GM18499 (cell line): Measurements from ENCODE around the gene EFNA1.

ENCODE experiments used
- ATAC-seq: cut with Tn5 transposase; IDR thresholded peaks from one replicate; pipeline ENCODE4 v1.9.1; 2021; ENCODE audit warnings: moderate number of reproducible peaks; ENCODE audit not compliant: insufficient read depth, unreplicated experiment

The EFNA1 gene

DNA sequence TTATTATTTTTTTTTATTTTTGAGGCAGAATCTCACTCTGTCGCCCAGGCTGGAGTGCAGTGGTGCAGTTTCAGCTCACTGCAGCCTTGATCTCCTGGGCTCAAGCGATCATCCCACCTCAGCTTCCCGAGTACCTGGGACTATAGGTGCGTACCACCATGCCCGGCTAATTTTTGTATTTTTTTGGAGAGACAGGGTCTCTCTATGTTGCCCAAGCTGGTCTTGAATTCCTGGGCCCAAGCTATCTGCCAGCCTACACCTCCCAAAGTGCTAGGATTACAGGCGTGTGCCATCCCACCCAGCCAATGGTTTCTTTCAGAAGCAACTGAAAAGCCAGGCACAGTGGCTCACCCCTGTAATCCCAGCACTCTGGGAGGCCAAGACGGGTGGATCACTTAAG lies 43.1 kb downstream of the EFNA1 start:
- no peak for ATAC-seq

DNA sequence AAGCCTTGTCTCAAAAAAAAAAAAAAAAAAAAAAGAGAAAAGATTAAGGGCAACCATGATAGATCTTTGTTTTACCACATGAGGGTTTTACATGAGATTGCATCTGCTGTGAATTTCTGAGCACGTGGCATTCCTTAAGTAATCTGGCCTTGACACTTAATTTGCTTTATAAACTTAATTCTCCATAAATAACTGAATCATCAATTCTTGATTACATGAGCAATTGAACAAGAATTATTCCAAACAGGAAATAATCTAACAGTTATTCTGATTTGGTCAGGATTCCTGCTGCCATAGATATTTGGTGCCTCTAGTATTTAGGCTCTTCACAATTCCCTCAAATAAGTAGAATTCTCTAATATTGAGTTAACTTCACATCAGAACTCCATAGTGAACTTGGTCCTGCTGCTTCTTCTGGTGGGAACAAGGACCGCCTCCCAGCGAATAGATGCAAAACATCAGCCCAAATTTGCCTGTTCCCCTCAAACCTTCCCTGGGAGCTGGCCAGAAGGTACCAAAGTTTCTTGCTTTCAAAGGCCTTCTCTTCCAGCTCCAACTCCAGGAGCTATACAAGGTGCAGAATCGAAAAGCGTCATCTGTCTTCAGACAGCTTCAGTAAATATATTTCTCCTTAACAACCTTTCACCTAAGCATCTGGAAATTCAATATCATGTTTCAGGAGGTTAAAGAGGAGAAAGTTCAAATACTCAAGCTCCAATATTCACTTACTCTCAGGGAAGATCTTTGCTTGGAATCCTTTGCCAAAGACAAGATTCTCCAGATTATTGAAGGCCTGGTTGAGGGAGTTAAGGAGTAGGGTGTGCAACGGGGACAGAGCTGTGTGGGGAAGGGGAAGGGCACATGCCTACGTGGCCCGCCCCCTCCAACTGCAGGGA lies 44.4 kb downstream of the EFNA1 start:
- no peak for ATAC-seq

DNA sequence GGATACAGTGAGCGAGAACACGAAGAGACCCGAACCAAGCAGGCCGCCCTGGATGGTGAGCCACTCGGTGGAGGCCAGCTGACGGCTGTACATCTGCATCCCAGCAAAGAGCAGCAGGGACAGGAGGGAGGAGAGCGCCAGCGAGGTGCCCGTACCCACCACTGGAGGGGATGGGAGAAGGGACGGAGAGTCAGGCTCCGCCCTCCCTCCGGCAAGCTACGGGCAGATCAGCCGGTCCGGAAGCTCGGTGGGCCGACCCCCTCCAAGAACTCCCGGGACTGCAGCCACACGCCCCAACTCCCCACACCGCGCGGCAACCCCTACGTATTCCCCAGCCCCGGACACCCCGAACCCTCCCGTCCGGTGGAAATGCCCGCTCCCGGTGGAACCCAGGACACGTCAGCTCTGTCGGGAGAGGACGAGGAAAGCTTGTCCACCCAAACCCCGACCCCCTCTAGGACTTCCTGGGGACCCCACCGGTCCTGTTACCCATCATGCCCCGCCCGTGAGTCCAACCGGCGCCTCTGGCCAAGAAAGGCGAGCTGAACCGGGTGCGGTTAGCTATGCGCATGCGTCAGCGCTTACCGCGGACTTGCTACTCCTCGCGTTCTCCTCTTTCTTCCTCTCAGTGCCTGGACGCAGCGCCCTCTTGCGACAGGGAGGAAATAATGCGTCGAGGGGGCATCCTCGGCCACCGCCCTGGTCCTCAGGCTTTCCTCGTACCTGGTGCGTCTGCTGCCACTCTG lies 45.2 kb downstream of the EFNA1 start, which contains the start of gene KRTCAP2:
KRTCAP2 (minus strand) TSS at position 573 of the 746 bp plus-strand sequence; CDS start at position 493, 80 bp downstream.
- ATAC-seq, result peak; percentile 54

DNA sequence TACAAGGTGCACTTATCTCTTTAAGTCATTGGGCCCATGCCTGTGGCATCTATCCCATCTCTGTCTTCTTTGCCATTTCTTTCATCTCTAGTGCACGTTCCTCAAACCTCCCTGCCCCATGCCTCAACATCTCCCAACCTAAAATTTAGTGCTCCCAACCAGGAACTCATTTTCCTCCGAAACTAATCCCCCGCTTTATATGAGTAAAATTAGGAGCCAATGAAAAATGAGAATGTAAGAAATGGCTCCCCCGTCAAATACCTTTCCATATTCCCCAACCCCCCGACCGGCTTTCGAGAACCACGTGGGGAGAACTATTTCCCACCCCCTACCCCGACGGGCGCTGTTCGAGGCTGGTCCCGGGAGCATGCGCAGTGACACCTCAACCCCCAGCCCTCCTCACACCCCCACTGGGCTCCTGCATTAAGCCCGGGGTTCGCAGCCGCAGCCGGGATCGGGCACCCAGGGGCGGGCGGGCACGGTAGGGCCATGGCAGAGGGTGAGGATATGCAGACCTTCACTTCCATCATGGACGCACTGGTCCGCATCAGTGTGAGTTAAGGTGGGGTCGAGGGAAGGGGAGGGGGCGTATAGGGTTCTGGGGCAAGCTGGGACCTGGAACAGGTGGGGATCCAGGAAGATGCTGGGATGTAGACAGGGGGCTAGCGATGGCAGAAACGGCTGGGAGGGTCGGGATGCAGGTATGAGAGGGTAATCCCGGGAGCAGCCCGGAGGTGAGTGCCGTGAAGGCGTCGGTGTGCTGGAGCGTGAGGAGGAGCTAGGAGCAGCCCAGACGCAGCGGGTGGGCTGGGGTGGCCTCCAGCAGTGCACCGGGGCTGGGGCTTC lies 46.0 kb downstream of the EFNA1 start, which contains the start of gene TRIM46:
TRIM46 (plus strand) TSS at position 372 of the 846 bp plus-strand sequence; CDS start at position 490, 118 bp downstream.
- no peak for ATAC-seq

DNA sequence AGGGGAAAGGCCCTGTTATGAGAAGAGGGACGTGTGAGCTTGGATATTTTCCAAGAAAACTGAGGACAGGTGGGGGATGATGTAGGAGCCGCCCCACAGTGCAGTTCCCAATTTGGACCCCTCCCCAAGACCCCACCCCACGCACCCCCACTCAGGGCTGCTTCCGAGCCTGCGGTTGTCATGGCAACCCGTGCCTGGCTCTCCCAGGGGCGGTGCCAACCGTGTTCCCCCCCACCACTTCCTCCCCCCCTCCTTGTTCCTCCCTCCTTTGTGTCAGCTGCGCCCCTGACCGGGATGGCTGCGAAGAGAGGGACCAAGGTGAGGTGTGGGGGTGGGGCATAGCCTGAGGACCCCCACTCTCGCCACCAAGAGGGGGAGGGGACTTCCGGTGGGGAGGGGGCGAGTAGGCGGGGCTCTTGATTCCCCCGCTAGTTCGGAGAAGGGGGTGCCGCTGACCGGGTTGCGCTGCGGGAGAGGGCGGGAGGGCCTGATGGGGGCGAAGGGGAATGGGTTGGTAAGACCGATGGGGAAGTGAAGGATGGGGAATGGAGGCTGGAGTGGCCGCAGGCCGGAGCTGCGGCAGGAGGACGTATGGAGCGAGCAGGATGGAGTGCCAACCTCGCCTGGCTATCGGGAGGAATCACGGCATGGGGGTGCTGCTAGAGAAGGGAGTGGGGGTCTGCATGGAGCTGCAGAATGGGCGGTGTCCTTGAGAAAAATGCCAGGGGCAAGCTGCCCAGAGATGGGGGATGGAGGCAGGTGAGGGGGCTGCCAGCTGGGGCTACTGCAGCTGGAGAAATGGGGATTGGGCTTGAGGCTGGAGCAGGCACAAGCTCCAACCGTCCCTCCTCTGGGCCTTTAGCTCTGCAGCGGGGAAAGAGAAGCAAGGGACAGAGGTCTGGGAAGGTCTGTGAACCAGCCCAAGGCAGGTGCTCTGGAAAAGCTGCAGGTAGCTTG lies 46.9 kb downstream of the EFNA1 start:
- no peak for ATAC-seq

DNA sequence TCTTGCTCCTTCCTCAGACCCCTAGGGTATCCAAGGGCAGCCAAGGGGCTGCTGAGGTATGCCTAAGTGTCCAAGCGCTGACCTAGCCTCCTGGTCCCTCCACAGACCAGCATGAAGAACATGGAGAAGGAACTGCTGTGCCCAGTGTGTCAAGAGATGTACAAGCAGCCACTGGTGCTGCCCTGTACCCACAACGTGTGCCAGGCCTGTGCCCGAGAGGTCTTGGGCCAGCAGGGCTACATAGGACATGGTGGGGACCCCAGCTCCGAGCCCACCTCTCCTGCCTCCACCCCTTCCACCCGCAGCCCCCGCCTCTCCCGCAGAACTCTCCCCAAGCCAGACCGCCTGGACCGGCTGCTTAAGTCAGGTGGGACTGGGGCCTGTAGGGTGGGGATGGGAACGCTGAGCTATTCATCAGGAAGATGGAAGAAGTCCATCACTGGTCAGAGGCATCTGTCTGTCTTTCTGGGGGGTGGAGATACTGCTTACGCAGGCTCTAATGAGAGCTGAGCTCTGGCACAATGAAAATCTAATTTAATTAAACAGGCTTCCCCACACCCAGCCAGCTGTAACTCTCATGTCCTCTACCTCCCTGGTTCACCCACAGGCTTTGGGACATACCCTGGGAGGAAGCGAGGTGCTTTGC lies 47.7 kb downstream of the EFNA1 start:
- ATAC-seq, result no peak

DNA sequence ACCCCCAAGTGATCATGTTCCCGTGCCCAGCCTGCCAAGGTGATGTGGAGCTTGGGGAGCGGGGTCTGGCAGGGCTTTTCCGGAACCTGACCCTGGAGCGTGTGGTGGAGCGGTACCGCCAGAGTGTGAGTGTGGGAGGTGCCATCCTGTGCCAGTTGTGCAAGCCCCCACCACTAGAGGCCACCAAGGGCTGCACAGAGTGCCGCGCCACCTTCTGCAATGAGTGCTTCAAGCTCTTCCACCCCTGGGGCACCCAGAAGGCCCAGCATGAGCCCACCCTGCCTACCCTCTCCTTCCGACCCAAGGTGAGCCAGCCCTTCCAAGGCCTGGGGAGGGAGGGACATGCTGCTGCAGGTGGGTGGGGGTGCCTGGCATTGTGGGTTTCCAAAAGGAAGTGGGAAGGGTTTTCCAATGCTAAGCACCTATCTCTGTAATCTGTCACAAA lies 48.3 kb downstream of the EFNA1 start:
- no peak for ATAC-seq

DNA sequence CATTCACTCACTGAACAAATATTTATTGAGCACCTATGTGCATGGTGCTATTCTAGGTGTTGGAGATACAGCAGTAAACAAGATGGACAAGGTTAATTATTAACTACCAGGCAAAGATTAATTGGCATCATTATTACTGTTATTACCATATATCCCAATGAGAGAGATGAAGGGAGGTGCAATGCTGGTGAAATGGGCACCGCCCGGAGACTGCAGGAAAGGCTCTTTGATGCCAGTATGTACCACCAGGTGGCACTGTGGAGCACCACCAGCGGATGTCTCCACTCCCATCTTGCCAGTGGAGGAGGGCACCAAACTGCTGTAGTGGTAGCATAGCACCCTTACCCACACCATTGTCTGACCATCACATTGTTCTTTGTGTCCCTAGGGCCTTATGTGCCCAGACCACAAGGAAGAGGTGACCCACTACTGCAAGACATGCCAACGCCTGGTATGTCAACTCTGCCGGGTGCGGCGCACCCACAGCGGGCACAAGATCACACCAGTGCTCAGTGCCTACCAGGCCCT lies 48.9 kb downstream of the EFNA1 start:
- ATAC-seq, result no peak

DNA sequence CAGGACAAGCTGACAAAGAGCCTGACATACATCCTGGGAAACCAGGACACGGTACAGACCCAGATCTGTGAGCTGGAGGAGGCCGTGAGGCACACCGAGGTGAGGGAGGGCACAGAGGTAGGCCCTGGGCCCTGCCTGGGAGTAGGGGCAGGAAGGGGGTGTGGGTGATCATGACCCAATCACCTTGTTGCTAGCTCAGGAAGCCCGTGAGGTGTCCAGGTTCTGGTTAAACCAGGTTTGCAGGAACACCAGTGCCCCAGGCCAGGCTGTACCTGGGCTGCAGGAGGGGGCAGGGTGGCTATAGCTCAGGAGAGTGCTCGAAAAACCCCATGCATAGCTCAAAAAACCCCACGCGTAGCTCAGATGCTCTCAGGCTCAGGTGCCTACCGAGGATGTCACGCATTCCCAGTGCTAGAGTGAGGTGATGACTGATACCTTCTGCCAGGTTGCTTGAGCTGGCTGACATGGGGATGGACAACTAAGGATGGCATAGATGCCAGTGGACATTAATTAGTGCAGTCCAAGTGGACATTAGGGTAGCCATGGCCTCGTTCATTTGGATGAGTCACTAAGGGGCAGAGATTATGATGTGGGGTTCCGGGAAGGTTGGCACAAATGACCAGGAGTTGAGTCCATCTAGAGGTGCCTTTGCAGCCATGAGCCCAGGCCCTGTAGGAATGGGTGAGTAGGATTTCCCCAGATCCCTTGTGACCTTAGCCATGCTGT lies 49.7 kb downstream of the EFNA1 start:
- no peak for ATAC-seq

DNA sequence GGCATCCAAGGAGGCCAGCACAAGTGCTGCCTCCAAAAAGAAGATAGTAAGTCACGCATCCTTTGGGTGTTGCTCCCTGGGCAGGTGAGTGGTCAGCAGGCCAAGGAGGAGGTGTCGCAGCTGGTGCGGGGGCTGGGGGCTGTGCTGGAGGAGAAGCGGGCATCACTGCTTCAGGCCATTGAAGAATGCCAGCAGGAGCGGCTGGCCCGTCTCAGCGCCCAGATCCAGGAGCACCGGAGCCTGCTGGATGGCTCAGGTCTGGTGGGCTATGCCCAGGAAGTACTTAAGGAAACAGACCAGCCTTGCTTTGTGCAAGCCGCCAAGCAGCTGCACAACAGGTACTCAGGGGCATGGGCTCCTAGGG lies 50.2 kb downstream of the EFNA1 start:
- ATAC-seq, result no peak

DNA sequence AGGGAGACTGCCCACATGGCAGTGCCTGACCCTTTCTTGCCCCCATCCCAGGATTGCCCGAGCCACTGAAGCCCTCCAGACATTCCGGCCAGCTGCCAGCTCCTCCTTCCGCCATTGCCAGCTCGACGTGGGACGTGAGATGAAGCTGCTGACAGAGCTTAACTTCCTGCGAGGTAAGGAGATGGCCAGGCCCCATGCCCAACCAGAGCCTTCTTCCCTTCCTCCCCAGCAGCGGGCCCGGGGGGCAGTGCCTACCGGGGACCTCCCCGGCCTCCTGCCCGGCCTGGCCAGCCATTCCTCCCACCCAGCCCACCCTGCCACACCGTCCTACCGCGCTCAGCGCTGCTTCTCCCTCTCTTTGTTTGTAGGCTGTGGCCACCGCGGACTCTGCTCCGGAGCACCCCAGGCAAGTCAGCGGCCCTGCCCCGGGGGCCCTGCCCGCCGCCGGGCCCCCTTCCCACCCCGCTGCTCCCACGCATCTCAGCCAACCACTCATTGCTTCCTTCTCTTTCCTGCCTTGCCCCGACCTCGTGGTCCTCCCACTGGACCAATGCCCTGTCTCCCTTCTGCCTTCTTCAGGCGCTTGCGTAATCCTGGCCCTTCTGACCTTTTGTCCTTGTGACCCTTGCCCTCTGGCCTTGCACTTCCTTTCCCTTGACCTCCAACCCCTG lies 50.9 kb downstream of the EFNA1 start:
- no peak for ATAC-seq

DNA sequence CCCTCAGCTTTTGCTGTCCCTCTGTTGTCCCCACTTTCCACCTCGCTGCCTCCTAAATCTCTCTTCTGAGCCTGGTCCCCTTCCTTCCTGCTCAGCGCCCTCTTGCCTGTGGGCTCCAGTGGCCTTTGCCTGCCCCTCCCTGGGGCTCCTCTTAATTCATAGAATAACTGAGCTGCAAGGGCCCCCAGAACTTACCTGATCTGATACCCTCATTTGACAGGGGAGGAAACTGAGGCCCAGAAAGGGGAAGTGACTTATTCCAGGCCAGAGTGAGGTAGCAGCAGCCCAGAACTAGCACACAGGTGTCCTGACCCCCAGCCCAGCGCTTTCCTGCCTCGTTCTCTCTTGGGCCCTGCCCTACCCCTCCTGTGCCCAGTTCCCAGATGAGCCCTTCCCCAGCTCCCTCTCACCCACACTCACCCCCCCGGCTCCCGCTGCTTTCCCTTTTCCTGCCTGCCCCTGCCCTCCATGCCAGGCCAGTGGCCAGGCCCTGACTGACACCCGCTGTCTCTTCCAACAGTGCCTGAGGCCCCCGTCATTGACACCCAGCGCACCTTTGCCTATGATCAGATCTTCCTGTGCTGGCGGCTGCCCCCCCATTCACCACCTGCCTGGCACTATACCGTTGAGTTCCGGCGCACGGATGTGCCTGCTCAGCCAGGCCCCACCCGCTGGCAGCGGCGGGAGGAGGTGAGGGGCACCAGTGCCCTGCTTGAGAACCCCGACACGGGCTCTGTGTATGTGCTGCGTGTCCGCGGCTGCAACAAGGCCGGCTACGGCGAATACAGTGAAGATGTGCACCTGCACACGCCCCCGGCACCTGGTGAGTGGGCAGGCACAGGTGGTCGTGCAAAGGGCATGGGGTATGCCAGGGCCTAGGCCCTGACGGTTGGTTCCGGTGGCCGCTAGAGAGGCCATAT lies 51.7 kb downstream of the EFNA1 start:
- ATAC-seq, result no peak

DNA sequence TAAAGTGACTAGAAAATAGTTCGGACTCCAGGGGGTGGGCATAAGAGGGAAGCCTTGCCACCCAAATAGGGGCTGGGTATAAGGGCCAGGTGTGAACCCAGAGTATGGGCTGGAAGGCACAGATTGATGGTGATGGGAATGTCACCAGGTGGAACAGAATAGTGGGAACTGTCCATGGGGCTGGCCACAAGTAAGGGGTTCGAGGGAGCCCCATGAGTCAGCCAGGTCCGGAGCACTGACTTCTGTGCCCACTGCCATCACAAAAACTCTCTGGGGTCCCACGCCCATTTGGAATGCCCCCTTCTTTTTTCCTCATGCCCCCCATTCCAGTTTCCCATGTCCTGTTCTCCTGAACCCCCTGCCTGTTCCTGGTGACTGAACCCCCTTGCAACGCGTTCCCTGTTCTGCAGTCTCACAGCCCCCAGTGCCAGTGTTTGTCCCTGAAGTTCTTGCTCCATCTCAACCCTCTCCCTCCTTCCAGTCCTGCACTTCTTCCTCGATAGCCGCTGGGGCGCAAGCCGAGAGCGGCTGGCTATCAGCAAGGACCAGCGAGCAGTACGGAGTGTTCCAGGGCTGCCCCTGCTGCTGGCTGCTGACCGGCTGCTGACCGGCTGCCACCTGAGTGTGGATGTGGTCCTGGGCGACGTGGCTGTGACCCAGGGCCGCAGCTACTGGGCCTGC lies 53.8 kb downstream of the EFNA1 start:
- ATAC-seq, result no peak

DNA sequence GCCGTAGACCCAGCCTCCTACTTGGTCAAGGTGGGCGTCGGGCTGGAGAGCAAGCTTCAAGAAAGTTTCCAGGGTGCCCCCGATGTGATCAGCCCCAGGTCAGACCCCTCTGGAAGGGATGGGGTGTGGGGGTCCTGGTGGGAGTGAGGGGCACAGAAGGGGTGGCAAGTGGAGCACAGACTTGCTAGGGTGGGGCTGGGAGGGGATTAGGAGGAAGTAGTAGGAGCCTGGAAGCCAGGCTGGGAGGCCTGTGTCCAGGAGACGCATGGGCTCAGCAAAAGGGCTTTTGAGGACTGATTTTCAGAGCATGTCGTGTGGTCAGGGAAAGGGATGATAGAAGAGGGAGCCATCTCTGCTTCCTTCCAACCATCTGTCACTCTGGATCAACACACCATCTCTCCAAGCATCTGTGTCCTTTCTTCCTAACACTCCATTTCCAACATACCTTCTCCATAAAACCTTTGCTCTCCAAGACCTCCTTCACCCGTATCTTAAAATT lies 54.4 kb downstream of the EFNA1 start:
- ATAC-seq, result no peak

DNA sequence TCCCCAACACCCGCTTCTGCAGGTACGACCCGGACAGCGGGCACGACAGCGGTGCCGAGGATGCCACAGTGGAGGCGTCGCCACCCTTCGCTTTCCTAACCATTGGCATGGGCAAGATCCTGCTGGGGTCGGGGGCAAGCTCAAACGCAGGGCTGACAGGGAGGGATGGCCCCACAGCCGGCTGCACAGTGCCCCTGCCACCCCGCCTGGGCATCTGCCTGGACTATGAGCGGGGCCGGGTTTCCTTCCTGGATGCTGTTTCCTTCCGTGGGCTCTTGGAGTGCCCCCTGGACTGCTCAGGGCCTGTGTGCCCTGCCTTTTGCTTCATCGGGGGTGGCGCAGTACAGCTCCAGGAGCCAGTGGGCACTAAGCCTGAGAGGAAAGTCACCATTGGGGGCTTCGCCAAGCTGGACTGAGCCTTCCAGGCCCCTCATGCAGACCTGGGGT lies 56.1 kb downstream of the EFNA1 start:
- ATAC-seq, result no peak
